H1 (cell line): Measurements from ENCODE around the gene FBXL17. TPM values are rescaled to one million over a fixed set of nuclear protein-coding genes. Genes with fewer than 3 reads are reported as not detected.

Source experiments
- BCL11A ChIP-seq, 2 experiments: IDR thresholded peaks; one replicate each; pipeline ENCODE4 v1.6.1; 2011; ENCODE audit warnings: low read depth in 2 of 2, low read length in 2 of 2, mild to moderate bottlenecking in 2 of 2
- BRCA1 ChIP-seq: IDR thresholded peaks from 2 replicates; pipeline ENCODE4 v1.6.1; 2012; ENCODE audit warnings: low read depth, low read length, improper control_type of control experiment
- CHD7 ChIP-seq: fragments of 300-600 bp; sonication (generic); IDR thresholded peaks from 2 replicates; pipeline ENCODE4 v1.7.1; 2012; ENCODE audit warnings: low read length, moderate library complexity, mild to moderate bottlenecking, inconsistent platforms; ENCODE audit not compliant: insufficient replicate concordance
- EGR1 ChIP-seq: IDR thresholded peaks from 2 replicates; pipeline ENCODE4 v1.6.1; 2011; ENCODE audit warnings: low read depth, low read length, borderline replicate concordance
- EP300 ChIP-seq, 2 experiments: IDR thresholded peaks; 1 replicate in 1 of 2; 2 replicates in 1 of 2; pipeline ENCODE4 v1.6.1; 2011 to 2012; ENCODE audit warnings: low read depth in 2 of 2, low read length in 2 of 2, mild to moderate bottlenecking in 2 of 2, borderline replicate concordance in 1 of 2, inconsistent platforms in 1 of 2, moderate library complexity in 1 of 2
- FOSL1 ChIP-seq: IDR thresholded peaks from 2 replicates; pipeline ENCODE4 v1.6.1; 2011; ENCODE audit warnings: mild to moderate bottlenecking, low read depth, low read length, moderate library complexity; ENCODE audit not compliant: insufficient read depth
- KDM4A ChIP-seq: IDR thresholded peaks from one replicate; pipeline ENCODE4 v1.7.1; 2012; ENCODE audit warnings: low read depth, mild to moderate bottlenecking, moderate library complexity, low read length, inconsistent platforms; ENCODE audit not compliant: severe bottlenecking
- NRF1 ChIP-seq: IDR thresholded peaks from 2 replicates; pipeline ENCODE4 v1.6.1; 2011; ENCODE audit warnings: mild to moderate bottlenecking, low read depth, low read length, improper control_type of control experiment
- POLR2A ChIP-seq, 2 experiments: IDR thresholded peaks; 1 replicate in 1 of 2; 2 replicates in 1 of 2; pipeline ENCODE4 v1.6.1; 2011; ENCODE audit warnings: low read depth in 2 of 2, low read length in 2 of 2, mild to moderate bottlenecking in 2 of 2; ENCODE audit errors: control extremely low read depth in 1 of 2
- POU5F1 ChIP-seq: IDR thresholded peaks from 2 replicates; pipeline ENCODE4 v1.6.1; 2011; ENCODE audit warnings: low read depth, mild to moderate bottlenecking, low read length, moderate library complexity
- SP1 ChIP-seq: IDR thresholded peaks from 2 replicates; pipeline ENCODE4 v1.6.1; 2011; ENCODE audit warnings: low read depth, low read length
- SP4 ChIP-seq: IDR thresholded peaks from 2 replicates; pipeline ENCODE4 v1.6.1; 2012; ENCODE audit warnings: low read length, inconsistent platforms
- TAF1 ChIP-seq: IDR thresholded peaks from 2 replicates; pipeline ENCODE4 v1.6.1; 2011; ENCODE audit warnings: mild to moderate bottlenecking, low read depth, low read length
- polyA plus RNA-seq, 7 experiments: library from polyadenylated mRNA; depleted of rRNA in 3 of 7; stranded (reverse) in 5 of 7; unstranded in 2 of 7; fragments of >200 nt in 5 of 7; fragments of 200-250 nt in 2 of 7; gene quantifications; 1 replicate in 5 of 7; 2 replicates in 1 of 7; 4 replicates in 1 of 7; pipeline versions ENCODE4 v1.2.1 to v1.2.3, GENCODE V29; 2011 to 2013; ENCODE audit warnings: missing spikeins in 2 of 7, mixed read lengths in 2 of 7
- total RNA-seq: library from RNA; stranded (reverse); fragmentation: NEBNext Ultra II Directional; extraction: Animal tissue kit (Norgen Biotek cat#: 25700); gene quantifications from 2 replicates; pipeline ENCODE4 v1.2.1, GENCODE V29; 2021

FBXL17 gene
- total and polyA plus RNA-seq, 2 of the 8 experiments (the other 6 are each of a cell fraction or from before 2014, with no cell fraction given): 0.35 to 4.3 TPM

- TF ChIP-seq CHD7: no peak
- TF ChIP-seq FOSL1: no peak
- no peak for TF ChIP-seq TAF1
- no peak for TF ChIP-seq BCL11A (IDR thresholded peaks at IDR 0.05; ENCODE audit: low read depth in 2 of 2, low read length in 2 of 2)
- TF ChIP-seq POLR2A (IDR thresholded peaks at IDR 0.05; ENCODE audit: control extremely low read depth in 1 of 2, low read depth in 2 of 2, low read length in 2 of 2): no peak
- TF ChIP-seq NRF1: no peak
- no peak for TF ChIP-seq SP4
- TF ChIP-seq EGR1: no peak
- no peak for TF ChIP-seq BRCA1
- TF ChIP-seq EP300 (IDR thresholded peaks at IDR 0.05; ENCODE audit: borderline replicate concordance in 1 of 2, low read depth in 2 of 2, low read length in 2 of 2): no peak
- no peak for TF ChIP-seq KDM4A
- no peak for TF ChIP-seq POU5F1
- TF ChIP-seq SP1: no peak
Observed at GRCh38 chr5:108144332-108144731, 237.6 kb downstream of the FBXL17 start (continued).
